ENCODE measurements around the gene SIMC1. TPM values are rescaled to one million over a fixed set of nuclear protein-coding genes. Genes with fewer than 3 reads are reported as not detected.

SIMC1 gene
- total RNA-seq, 1 donor from 2014 or later = 4.7 TPM

- peaks cover 33% of the 10 kb centered on the region for H3K36me3 ChIP-seq
- H3K4me3 ChIP-seq = no peak overlapping the region
- H3K4me1 ChIP-seq = peaks cover 24% of the 10 kb centered on the region
- intact Hi-C loops (cut with micrococcal nuclease) = no loop called here
- no peak for TF ChIP-seq CTCF (IDR thresholded peaks at IDR 0.05; ENCODE audit: borderline replicate concordance)
- no peaks in the 10 kb centered on the region for H3K9me3 ChIP-seq (replicated peaks)
- DNase-seq = no peak
- H3K27me3 ChIP-seq (ENCODE audit: low read depth) = no peaks in the 10 kb centered on the region
- H3K27ac ChIP-seq (replicated peaks) = peak overlapping the region; percentile 88
Measured at GRCh38 chr5:176379881-176380280, 141.7 kb downstream of the SIMC1 start.

- H3K27ac ChIP-seq (replicated peaks) = peak overlapping the region; percentile 88
- H3K36me3 ChIP-seq = peaks cover 48% of the 10 kb centered on the region
- intact Hi-C loops (cut with micrococcal nuclease) = no loop called here
- no peaks in the 10 kb centered on the region for H3K9me3 ChIP-seq (replicated peaks)
- no peak for DNase-seq
- no peak for TF ChIP-seq CTCF (IDR thresholded peaks at IDR 0.05; ENCODE audit: borderline replicate concordance)
- peaks cover 25% of the 10 kb centered on the region for H3K4me1 ChIP-seq
- peak overlapping the region; percentile 18 for H3K4me3 ChIP-seq
- H3K27me3 ChIP-seq (ENCODE audit: low read depth) = no peaks in the 10 kb centered on the region
Measured at GRCh38 chr5:176381423-176381822, 143.2 kb downstream of the SIMC1 start.

GRCh38 chr5:176381979-176382378 is 143.8 kb downstream of the SIMC1 start:
- Histone ChIP-seq H3K27ac (replicated peaks) (peak overlapping the region; percentile 88), H3K4me1 (peaks cover 31% of the 10 kb centered on the region), H3K36me3 (peaks cover 49% of the 10 kb centered on the region), H3K27me3 (ENCODE audit: low read depth) (no peaks in the 10 kb centered on the region), H3K9me3 (replicated peaks) (no peaks in the 10 kb centered on the region), H3K4me3 (no peak overlapping the region)
- DNase-seq = no peak
- no peak for TF ChIP-seq CTCF (IDR thresholded peaks at IDR 0.05; ENCODE audit: borderline replicate concordance)
- intact Hi-C loops (cut with micrococcal nuclease) = no loop called here

- DNase-seq = no peak
- Histone ChIP-seq H3K9me3 (replicated peaks) (no peaks in the 10 kb centered on the region), H3K4me1 (peaks cover 38% of the 10 kb centered on the region), H3K4me3 (no peak overlapping the region), H3K36me3 (peaks cover 49% of the 10 kb centered on the region), H3K27me3 (ENCODE audit: low read depth) (no peaks in the 10 kb centered on the region), H3K27ac (replicated peaks) (peak overlapping the region; percentile 88)
- no peak for TF ChIP-seq CTCF (IDR thresholded peaks at IDR 0.05; ENCODE audit: borderline replicate concordance)
- intact Hi-C loops (cut with micrococcal nuclease) = no loop called here
Measured at GRCh38 chr5:176382721-176383120, 144.5 kb downstream of the SIMC1 start.

- TF ChIP-seq CTCF (IDR thresholded peaks at IDR 0.05; ENCODE audit: borderline replicate concordance) = no peak
- intact Hi-C loops (cut with micrococcal nuclease) = no loop called here
- no peak for DNase-seq
- H3K36me3 ChIP-seq = peaks cover 49% of the 10 kb centered on the region
- no peaks in the 10 kb centered on the region for H3K9me3 ChIP-seq (replicated peaks)
- H3K4me1 ChIP-seq = peaks cover 45% of the 10 kb centered on the region
- peak overlapping the region; percentile 88 for H3K27ac ChIP-seq (replicated peaks)
- no peaks in the 10 kb centered on the region for H3K27me3 ChIP-seq (ENCODE audit: low read depth)
- no peak overlapping the region for H3K4me3 ChIP-seq
Measured at GRCh38 chr5:176383248-176383905, 145.2 kb downstream of the SIMC1 start.

Measured in left ventricle myocardium inferior (tissue), 1 donor.